GM23338 (cell line): Measurements from ENCODE around the gene BCL11B. TPM values are rescaled to one million over a fixed set of nuclear protein-coding genes. Genes with fewer than 3 reads are reported as not detected.

Source experiments
- ATAC-seq: fragments of 200-7000 bp; cut with Tn5 transposase; 3 replicates; pipeline ENCODE4 v1.9.1; 2020
- DNase-seq: peaks from one replicate; pipeline ENCODE4 v3.0.0-alpha.2; 2015; ENCODE audit warnings: low spot score
- H2AFZ ChIP-seq: fragments of 200-600 bp; sonication (generic); 2 replicates; pipeline ENCODE4 v1.8.0; 2016; ENCODE audit warnings: antibody characterized with exemption, mild to moderate bottlenecking, moderate library complexity
- H3F3A ChIP-seq: fragments of 200-600 bp; sonication (generic); replicated peaks from 2 replicates; pipeline ENCODE4 v1.8.0; 2017; ENCODE audit warnings: antibody characterized with exemption, mixed run types, low read depth
- H3K27ac ChIP-seq: fragments of 200-600 bp; sonication (generic); 2 replicates; pipeline ENCODE4 v1.6.1; 2016; ENCODE audit warnings: low read depth
- H3K27me3 ChIP-seq: fragments of 200-600 bp; sonication (generic); 2 replicates; pipeline ENCODE4 v1.8.0; 2016; ENCODE audit warnings: mild to moderate bottlenecking, mixed run types, moderate library complexity; ENCODE audit not compliant: insufficient read depth
- H3K36me3 ChIP-seq: fragments of 200-600 bp; sonication (generic); 2 replicates; pipeline ENCODE4 v1.8.0; 2016; ENCODE audit warnings: mild to moderate bottlenecking; ENCODE audit not compliant: insufficient read depth
- H3K4me1 ChIP-seq: fragments of 200-600 bp; sonication (generic); 2 replicates; pipeline ENCODE4 v1.8.0; 2016; ENCODE audit warnings: mild to moderate bottlenecking, moderate library complexity; ENCODE audit not compliant: insufficient read depth
- H3K4me2 ChIP-seq: fragments of 200-600 bp; sonication (generic); 2 replicates; pipeline ENCODE4 v1.7.1; 2017; ENCODE audit warnings: mixed run types
- H3K4me3 ChIP-seq: fragments of 200-600 bp; sonication (generic); 2 replicates; pipeline ENCODE4 v1.6.1; 2016; ENCODE audit warnings: mixed run types
- H3K79me2 ChIP-seq: fragments of 200-600 bp; sonication (generic); replicated peaks from 2 replicates; pipeline ENCODE4 v1.8.0; 2017; ENCODE audit warnings: mild to moderate bottlenecking; ENCODE audit not compliant: insufficient read depth
- H3K9me2 ChIP-seq: fragments of 200-600 bp; sonication (generic); 2 replicates; pipeline ENCODE4 v1.8.0; 2017; ENCODE audit not compliant: insufficient read depth
- H4K20me1 ChIP-seq: fragments of 200-600 bp; sonication (generic); replicated peaks from 2 replicates; pipeline ENCODE4 v1.8.0; 2017; ENCODE audit warnings: mild to moderate bottlenecking; ENCODE audit not compliant: insufficient read depth
- H3K27ac Mint-ChIP-seq: 2 replicates; pipeline ENCODE4 v1.8.0; 2020; ENCODE audit warnings: inconsistent platforms, mild to moderate bottlenecking, moderate library complexity, mixed read lengths
- H3K27me3 Mint-ChIP-seq: 3 replicates; pipeline ENCODE4 v1.8.0; 2022; ENCODE audit warnings: low read depth, mild to moderate bottlenecking, moderate library complexity, mixed read lengths, inconsistent platforms; ENCODE audit not compliant: insufficient read depth, poor library complexity
- H3K36me3 Mint-ChIP-seq: 3 replicates; pipeline ENCODE4 v1.8.0; 2021; ENCODE audit warnings: low read depth, mild to moderate bottlenecking, inconsistent platforms, moderate library complexity, mixed read lengths
- H3K4me1 Mint-ChIP-seq: 3 replicates; pipeline ENCODE4 v1.8.0; 2020; ENCODE audit warnings: mild to moderate bottlenecking, inconsistent platforms, mixed read lengths
- H3K4me3 Mint-ChIP-seq: 3 replicates; pipeline ENCODE4 v1.8.0; 2021; ENCODE audit warnings: moderate library complexity, mild to moderate bottlenecking, inconsistent platforms, mixed read lengths
- H3K9me3 Mint-ChIP-seq: 3 replicates; pipeline ENCODE4 v1.8.0; 2020; ENCODE audit warnings: moderate library complexity, mild to moderate bottlenecking, inconsistent platforms, mixed read lengths
- CREB1 ChIP-seq: fragments of 250-450 bp; sonication (Bioruptor Pico); IDR thresholded peaks from 2 replicates; pipeline ENCODE4 v1.5.0; 2020; ENCODE audit warnings: low read depth, mild to moderate bottlenecking, moderate library complexity
- EZH2 ChIP-seq: fragments of 200-600 bp; sonication (generic); IDR thresholded peaks from one replicate; pipeline ENCODE4 v1.8.0; 2017; ENCODE audit warnings: antibody characterized with exemption, mild to moderate bottlenecking, low read depth; ENCODE audit not compliant: unreplicated experiment
- EZH2phosphoT487 ChIP-seq: fragments of 200-600 bp; sonication (generic); IDR thresholded peaks from one replicate; pipeline ENCODE4 v1.8.1; 2018; ENCODE audit warnings: antibody characterized with exemption; ENCODE audit not compliant: unreplicated experiment
- JUNB ChIP-seq: IDR thresholded peaks from one replicate; pipeline ENCODE4 v1.6.1; 2016; ENCODE audit warnings: antibody characterized with exemption; ENCODE audit not compliant: unreplicated experiment
- NANOG ChIP-seq: IDR thresholded peaks from 2 replicates; pipeline ENCODE4 v1.6.1; 2016; ENCODE audit warnings: antibody characterized with exemption, borderline replicate concordance
- POLR2AphosphoS5 ChIP-seq: IDR thresholded peaks from 2 replicates; pipeline ENCODE4 v1.6.1; 2016; ENCODE audit warnings: antibody characterized with exemption, low read depth
- REST ChIP-seq: IDR thresholded peaks from one replicate; pipeline ENCODE4 v1.6.1; 2018; ENCODE audit warnings: antibody characterized with exemption; ENCODE audit not compliant: unreplicated experiment
- STAT1 ChIP-seq: IDR thresholded peaks from one replicate; pipeline ENCODE4 v1.6.1; 2016; ENCODE audit warnings: antibody characterized with exemption; ENCODE audit not compliant: unreplicated experiment
- ZNF114 ChIP-seq: fragments of 250-450 bp; sonication (Bioruptor Pico); IDR thresholded peaks from 2 replicates; pipeline ENCODE4 v1.5.0; 2020; ENCODE audit warnings: mild to moderate bottlenecking, moderate library complexity
- ZNF331 ChIP-seq: fragments of 250-450 bp; sonication (Bioruptor Pico); IDR thresholded peaks from 2 replicates; pipeline ENCODE4 v1.5.0; 2020; ENCODE audit warnings: low read depth, mild to moderate bottlenecking, moderate library complexity
- polyA plus RNA-seq: library from polyadenylated mRNA; unstranded; fragments of >200 nt; fragmentation: Nextera tagmentation; extraction: Ambion mirVana; gene quantifications from 2 replicates; pipeline ENCODE4 v1.2.1, GENCODE V29; 2016
- total RNA-seq: library from RNA; depleted of rRNA; stranded (reverse); fragments of >200 nt; shearing (Covaris generic); gene quantifications from 2 replicates; pipeline ENCODE4 v1.2.3, GENCODE V29; 2014
- TF ChIP-seq, protein P1 (sequence below), 2 experiments: fragments of 200-600 bp in 1 of 2; sonication (generic) in 1 of 2; conservative IDR thresholded peaks; 2 replicates each; pipeline versions ENCODE4 v1.5.1 to v1.6.1; 2016 to 2017; ENCODE audit warnings: antibody characterized with exemption in 2 of 2, low read depth in 2 of 2, mild to moderate bottlenecking in 2 of 2, moderate library complexity in 1 of 2
- TF ChIP-seq, protein P2 (sequence below): IDR thresholded peaks from 2 replicates; pipeline ENCODE4 v1.6.1; 2016; ENCODE audit warnings: antibody characterized with exemption

BCL11B gene
- total and polyA plus RNA-seq, 2 experiments from 2014 or later: 2.4 to 6.7 TPM

GRCh38 chr14:99163446-99163845, 108.6 kb downstream of the BCL11B start (continued):
- TF ChIP-seq, protein P1, sequence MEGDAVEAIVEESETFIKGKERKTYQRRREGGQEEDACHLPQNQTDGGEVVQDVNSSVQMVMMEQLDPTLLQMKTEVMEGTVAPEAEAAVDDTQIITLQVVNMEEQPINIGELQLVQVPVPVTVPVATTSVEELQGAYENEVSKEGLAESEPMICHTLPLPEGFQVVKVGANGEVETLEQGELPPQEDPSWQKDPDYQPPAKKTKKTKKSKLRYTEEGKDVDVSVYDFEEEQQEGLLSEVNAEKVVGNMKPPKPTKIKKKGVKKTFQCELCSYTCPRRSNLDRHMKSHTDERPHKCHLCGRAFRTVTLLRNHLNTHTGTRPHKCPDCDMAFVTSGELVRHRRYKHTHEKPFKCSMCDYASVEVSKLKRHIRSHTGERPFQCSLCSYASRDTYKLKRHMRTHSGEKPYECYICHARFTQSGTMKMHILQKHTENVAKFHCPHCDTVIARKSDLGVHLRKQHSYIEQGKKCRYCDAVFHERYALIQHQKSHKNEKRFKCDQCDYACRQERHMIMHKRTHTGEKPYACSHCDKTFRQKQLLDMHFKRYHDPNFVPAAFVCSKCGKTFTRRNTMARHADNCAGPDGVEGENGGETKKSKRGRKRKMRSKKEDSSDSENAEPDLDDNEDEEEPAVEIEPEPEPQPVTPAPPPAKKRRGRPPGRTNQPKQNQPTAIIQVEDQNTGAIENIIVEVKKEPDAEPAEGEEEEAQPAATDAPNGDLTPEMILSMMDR (conservative IDR thresholded peaks at IDR 0.05; ENCODE audit: low read depth in 2 of 2): no peak
- TF ChIP-seq ZNF114 (CRISPR knock-in tag): no peak

GRCh38 chr14:99159341-99160340, 112.4 kb downstream of the BCL11B start:
- ATAC-seq: peak; percentile 36
- TF ChIP-seq ZNF331 (CRISPR knock-in tag) (no peak), POLR2AphosphoS5 (no peak), EZH2phosphoT487 (no peak), NANOG (no peak), JUNB (no peak), ZNF114 (CRISPR knock-in tag) (no peak), REST (no peak), EZH2 (no peak), CREB1 (CRISPR knock-in tag) (no peak), STAT1 (no peak)
- TF ChIP-seq, protein P2, sequence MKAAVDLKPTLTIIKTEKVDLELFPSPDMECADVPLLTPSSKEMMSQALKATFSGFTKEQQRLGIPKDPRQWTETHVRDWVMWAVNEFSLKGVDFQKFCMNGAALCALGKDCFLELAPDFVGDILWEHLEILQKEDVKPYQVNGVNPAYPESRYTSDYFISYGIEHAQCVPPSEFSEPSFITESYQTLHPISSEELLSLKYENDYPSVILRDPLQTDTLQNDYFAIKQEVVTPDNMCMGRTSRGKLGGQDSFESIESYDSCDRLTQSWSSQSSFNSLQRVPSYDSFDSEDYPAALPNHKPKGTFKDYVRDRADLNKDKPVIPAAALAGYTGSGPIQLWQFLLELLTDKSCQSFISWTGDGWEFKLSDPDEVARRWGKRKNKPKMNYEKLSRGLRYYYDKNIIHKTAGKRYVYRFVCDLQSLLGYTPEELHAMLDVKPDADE: no peak
- TF ChIP-seq, protein P1 (conservative IDR thresholded peaks at IDR 0.05; ENCODE audit: low read depth in 2 of 2): no peak

More at GRCh38 chr14:99159341-99160340, 112.4 kb downstream of the BCL11B start:
- H3K9me3 Mint-ChIP-seq: no peaks in the 10 kb centered on the region; the same call in 1 of the 3 replicates
- no peak for DNase-seq
- Histone ChIP-seq H3K4me2 (no peak overlapping the region), H3K27ac (no peak overlapping the region), H3K4me1 (no peaks in the 10 kb centered on the region), H4K20me1 (no peaks in the 10 kb centered on the region), H2AFZ (no peak overlapping the region), H3K36me3 (no peaks in the 10 kb centered on the region), H3K4me3 (no peak overlapping the region), H3K79me2 (no peaks in the 10 kb centered on the region), H3F3A (no peaks in the 10 kb centered on the region), H3K27me3 (no peaks in the 10 kb centered on the region), H3K9me2 (0 out of 2 replicates have a peak, but pooled peaks cover 2% of the 10 kb centered on the region)
- no peaks in the 10 kb centered on the region; the same call in 2 of the 3 replicates for H3K4me1 Mint-ChIP-seq
- no peak overlapping the region for H3K27ac Mint-ChIP-seq
- peaks cover 10% of the 10 kb centered on the region for H3K27me3 Mint-ChIP-seq
- no peaks in the 10 kb centered on the region for H3K36me3 Mint-ChIP-seq
- no peak overlapping the region for H3K4me3 Mint-ChIP-seq
